ENCODE measurements around the gene EFNB1. TPM values are rescaled to one million over a fixed set of nuclear protein-coding genes. Genes with fewer than 3 reads are reported as not detected.

Gene EFNB1
- total RNA-seq, 2 experiments from 2014 or later = 6.1 to 6.2 TPM

- ChIA-PET POLR2A (no interaction called here), CTCF (no interaction called here)
These were observed 45.3 kb downstream of the EFNB1 start for GRCh38 chrX:68874076-68874475.

GRCh38 chrX:68876731-68877130, 47.9 kb downstream of the EFNB1 start:
- CTCF ChIA-PET = no interaction called here
- POLR2A ChIA-PET = no interaction called here

- CTCF ChIA-PET = no interaction called here
- POLR2A ChIA-PET = no interaction called here
These were observed 48.8 kb downstream of the EFNB1 start for GRCh38 chrX:68877606-68878005.

GRCh38 chrX:68878977-68879645, 50.3 kb downstream of the EFNB1 start:
- CTCF ChIA-PET = no interaction called here
- POLR2A ChIA-PET = no interaction called here

GRCh38 chrX:68880846-68881552, 52.2 kb downstream of the EFNB1 start:
- POLR2A ChIA-PET = no interaction called here
- CTCF ChIA-PET = no interaction called here

- CTCF ChIA-PET = no interaction called here
- POLR2A ChIA-PET = no interaction called here
These were observed 53.1 kb downstream of the EFNB1 start for GRCh38 chrX:68881911-68882310.

GRCh38 chrX:68883800-68884199, 55.0 kb downstream of the EFNB1 start:
- POLR2A ChIA-PET = no interaction called here

GRCh38 chrX:68889249-68889648, 60.4 kb downstream of the EFNB1 start:
- ChIA-PET POLR2A (no interaction called here), CTCF (no interaction called here)

More at GRCh38 chrX:68883800-68884199, 55.0 kb downstream of the EFNB1 start:
- CTCF ChIA-PET = no interaction called here

Other genes starting within 250 kb of the EFNB1 start
- gene STARD8, start 181.4 kb upstream of the EFNB1 start, total RNA-seq = under 1 TPM; 0.19 TPM

Data from activated CD8-positive, alpha-beta memory T cell treated with anti-CD3 and anti-CD28 coated beads for 36 hours (primary cell).